ENCODE results near the gene PYGB. TPM values are rescaled to one million over a fixed set of nuclear protein-coding genes. Genes with fewer than 3 reads are reported as not detected.
A peak's percentile ranks its signal among the peaks of the same experiment; 100 is the strongest.
"Not testable (repeated sequence)": the region's sequence is repeated elsewhere in the genome, so short reads cannot be mapped to it uniquely, and the experiment has no call there.

The PYGB gene
- total RNA-seq, 1 experiment from 2014 or later, result 131 TPM

DNA sequence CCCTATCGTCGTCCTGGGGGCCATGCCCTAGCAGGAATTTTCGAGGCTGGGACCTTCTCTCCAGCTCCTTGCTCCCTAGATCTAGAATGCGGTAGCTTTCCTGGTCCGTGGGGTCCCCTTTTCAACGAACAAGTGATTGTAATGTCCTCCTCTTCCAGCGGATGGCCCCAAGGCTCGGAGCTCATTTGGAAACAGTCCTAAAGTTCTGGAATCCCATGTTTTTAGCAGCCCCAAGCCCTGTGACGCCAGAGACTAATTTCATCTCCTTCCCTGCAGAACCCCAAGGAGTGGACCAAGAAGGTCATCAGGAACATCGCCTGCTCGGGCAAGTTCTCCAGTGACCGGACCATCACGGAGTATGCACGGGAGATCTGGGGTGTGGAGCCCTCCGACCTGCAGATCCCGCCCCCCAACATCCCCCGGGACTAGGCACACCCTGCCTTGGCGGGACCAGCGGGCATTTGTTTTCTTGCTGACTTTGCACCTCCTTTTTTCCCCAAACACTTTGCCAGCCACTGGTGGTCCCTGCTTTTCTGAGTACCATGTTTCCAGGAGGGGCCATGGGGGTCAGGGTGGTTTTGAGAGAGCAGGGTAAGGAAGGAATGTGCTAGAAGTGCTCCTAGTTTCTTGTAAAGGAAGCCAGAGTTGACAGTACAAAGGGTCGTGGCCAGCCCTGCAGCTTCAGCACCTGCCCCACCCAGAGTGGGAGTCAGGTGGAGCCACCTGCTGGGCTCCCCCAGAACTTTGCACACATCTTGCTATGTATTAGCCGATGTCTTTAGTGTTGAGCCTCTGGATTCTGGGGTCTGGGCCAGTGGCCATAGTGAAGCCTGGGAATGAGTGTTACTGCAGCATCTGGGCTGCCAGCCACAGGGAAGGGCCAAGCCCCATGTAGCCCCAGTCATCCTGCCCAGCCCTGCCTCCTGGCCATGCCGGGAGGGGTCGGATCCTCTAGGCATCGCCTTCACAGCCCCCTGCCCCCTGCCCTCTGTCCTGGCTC, 48.5 kb downstream of the PYGB start:
- peak; percentile 52 for DNase-seq (ENCODE audit: low read depth)

DNA sequence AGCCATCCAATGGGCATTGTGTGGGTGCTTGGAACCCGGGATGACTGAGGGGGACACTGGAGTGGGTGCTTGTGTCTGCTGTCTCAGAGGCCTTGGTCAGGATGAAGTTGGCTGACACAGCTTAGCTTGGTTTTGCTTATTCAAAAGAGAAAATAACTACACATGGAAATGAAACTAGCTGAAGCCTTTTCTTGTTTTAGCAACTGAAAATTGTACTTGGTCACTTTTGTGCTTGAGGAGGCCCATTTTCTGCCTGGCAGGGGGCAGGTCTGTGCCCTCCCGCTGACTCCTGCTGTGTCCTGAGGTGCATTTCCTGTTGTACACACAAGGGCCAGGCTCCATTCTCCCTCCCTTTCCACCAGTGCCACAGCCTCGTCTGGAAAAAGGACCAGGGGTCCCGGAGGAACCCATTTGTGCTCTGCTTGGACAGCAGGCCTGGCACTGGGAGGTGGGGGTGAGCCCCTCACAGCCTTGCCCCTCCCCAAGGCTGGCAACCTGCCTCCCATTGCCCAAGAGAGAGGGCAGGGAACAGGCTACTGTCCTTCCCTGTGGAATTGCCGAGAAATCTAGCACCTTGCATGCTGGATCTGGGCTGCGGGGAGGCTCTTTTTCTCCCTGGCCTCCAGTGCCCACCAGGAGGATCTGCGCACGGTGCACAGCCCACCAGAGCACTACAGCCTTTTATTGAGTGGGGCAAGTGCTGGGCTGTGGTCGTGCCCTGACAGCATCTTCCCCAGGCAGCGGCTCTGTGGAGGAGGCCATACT, 49.4 kb downstream of the PYGB start:
- DNase-seq (ENCODE audit: low read depth), result no peak

DNA sequence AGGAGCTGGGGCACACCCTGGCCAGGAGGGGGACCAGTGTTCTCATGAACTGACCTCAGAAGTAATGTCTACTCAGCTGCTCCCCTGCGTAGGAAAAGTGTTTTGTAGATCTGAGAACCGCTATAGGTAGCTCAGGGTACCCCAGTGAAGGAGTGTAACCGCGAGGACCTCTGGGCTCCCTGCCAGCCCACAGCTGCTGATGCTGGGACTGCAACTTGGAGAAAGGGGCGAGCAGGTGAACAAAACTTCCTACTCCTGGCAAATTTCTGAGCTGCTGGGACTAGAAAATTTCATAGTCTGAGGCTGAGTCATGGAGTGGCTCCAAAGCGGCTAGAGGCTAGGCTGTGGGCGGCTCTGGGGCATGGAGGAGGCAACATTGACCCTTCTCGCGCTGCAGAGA, 51.9 kb downstream of the PYGB start:
- peak; percentile 86 for DNase-seq (ENCODE audit: low read depth)

DNA sequence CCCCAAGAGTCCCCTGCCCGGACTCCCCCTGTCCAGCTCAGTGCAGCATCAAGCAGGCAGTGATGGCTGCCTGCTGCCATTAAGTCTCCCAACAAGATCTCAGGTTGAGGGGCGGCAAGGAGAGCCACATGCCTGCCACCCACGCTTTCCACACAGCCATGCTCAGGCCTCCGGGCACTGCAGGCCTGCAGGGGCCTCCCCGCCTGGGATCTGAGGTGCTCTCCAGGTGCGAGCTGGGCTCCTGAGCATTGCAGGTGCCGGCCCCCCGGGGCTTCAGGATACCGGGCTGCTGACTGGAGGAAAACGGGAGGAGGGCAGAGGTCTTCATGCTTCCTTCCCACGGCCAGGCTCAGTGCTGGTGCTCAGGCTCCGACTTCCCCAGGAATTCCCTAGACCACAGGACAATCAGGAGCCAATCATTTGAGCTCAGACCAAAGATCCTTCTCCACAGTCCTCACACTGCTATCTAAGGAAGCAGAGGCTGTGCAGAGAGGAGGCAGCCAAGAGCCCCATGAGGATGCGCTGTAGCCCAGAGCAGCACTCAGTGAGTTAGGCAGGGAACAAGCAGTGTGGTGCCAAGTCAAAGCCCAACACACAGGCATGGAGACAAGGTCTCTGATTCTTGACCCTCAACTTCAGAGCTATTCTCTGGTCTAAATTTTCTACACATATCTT, 52.7 kb downstream of the PYGB start:
- peak; percentile 61 for DNase-seq (ENCODE audit: low read depth)

DNA sequence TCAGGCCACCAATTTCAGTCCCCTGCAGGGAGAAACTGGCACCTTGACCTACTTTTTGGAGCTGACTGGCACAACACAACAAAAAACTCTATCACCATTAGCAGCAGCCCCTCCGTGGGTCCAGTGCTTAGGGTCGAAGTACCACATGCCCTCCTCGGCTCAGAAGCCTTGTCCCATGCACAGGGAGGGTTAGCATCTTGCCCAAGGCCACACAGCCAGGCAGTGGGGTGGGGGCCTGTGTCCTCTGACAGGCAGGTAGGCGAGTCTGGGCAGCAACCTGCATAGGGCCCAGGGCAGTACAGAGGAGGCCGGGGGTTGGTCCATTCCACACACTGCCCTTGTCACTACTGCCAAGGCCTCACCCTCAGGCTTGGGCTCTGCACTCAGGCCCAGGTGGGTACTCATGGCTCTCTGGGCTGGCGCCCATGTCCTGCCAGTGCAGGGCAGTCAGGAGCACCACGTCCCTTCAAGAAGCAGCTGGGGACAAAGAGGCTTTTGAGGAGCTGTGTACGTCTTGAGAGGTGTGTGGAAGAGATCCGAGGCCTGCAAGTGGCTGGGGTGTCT, 53.6 kb downstream of the PYGB start:
- no peak for DNase-seq (ENCODE audit: low read depth)

DNA sequence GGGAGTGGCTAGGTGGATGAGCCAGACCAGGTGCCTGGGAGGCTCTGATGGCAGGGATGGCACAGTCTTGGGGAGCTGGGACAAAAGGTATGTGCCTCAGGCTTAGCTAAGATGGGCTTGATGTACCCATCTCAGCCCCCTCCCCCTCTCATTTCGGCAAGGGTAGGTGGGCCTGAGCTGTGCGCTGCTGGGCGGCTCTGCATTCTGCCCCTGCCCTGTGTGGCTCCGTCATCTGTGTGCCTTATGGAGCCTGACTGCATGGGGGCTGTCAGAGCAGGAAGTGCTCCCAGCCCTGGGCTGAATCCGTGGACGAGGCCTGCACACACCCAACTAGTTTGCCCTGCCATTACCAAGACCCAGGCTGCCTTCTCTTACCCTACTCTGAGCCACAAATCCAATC, 54.7 kb downstream of the PYGB start:
- DNase-seq (ENCODE audit: low read depth), result no peak

DNA sequence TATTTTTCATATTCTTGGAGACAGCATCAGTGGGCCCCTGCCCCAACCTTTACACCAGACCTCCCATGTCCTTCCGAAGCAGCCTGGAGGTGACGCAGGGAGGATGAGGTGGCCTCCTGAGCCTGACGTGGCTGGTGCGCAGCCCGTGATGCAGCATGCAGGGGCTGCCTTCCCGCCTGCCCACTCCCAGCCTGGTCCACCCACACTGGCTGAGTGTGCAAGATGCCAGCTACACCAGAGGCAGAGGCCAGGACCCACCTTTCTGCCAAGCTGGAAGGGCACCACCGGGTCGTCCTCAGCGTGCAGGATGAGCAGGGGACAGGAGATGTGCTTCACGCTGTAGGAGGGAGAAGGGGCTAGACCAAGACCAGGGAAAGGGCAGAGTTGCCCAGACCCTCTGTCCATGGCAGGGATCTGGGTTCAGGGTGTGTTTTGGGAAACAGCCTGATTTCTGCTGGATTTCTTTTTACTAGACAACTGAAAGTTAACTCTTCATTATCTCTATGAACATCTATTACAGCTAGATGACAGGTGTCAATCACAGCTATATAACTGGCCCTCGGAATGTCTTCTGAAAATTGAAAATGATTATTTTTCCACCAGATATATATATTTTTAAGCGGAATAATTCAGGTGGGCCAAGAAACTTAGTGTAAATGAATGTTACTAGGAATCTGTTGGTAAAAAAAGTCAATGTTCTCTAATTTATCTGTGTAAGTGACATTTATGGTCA, 55.6 kb downstream of the PYGB start:
- no peak for DNase-seq (ENCODE audit: low read depth)

DNA sequence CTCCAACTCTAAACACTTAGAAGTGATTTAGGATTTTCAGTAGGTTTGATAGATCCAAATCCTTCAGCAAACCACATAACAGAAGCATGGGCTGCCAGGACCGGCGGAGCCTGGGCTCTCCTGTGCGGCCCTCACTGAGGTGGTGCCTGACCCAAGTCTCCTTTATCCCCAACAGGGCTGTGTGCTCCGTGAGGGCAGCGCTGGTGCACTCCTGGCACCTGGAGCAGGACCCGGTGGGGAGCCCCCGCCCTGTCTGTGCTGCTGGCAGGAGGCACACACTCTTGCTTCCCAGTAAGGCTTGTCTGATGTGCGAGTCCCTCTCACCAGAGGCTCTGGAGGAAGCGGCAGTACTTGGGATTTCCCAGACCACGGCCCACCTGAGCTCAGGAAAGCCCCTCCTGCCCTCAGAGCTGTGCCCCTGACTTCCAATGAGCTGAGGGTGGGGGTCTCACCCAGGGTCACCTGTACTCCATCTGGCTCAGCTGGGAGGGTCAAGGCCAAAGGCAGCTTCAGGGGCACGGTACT, 56.2 kb downstream of the PYGB start:
- DNase-seq (ENCODE audit: low read depth), result no peak

DNA sequence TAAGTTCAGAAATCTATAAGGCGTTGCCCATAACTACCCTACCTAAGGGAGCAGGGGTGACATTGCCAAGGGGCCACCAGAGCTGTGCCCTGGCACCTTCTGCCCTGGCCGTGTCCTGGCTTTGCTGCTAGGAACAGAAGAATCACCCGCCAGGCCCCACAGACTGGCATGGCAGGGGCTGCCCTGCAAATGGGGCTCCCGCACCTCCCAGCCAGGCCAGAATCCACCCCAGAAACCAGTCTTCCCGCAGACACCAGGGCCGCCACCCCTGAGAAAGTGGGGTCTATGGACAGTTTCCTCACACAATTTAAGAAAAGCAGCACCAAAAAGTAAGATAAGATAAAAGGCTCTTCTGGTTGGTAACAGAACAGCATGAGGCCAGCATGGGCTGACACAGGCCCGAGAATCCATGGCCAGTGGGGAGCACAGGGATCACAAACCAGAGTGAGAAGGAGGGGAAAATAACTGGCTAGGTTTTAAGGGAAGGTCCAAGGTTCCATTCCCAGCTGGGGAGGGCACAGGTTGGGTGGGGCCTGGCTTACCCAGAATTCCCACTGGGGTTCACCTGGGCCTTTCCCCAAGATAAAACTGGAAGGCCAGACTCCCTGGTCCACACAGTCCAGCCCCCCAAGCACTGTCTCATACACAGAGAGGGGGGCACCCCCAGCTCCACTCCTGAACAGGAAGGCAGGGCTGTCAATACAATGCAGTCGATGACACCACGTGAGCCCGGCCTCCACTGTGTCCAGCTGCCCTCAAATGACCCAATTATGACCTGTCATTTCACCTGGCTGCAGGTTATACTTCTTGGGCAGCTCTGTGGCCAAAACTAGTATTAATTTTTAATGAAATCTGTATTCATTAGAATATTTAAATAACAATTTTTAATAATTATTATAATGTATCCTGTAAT, 59.4 kb downstream of the PYGB start:
- DNase-seq (ENCODE audit: low read depth), result no peak

DNA sequence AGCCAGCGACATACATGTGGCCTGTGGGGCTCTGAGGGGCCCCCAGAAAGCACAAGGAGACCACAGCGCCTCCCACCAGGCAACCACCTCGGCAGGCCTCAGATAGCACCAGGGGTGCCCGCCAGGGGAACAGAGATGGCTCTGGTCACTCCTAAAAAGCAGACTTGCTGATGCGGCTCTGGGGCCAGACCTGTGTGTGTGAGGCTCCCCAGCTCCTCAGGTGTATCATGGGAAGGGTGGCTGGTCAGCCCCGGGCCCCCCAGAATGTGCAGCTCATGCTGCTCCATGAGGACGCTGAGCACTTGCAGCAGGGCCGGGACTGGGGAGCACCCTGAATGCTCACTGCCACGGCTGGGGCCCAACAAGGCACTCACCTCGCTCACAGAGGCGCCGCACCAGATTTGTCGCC, 60.2 kb downstream of the PYGB start:
- DNase-seq (ENCODE audit: low read depth), result no peak

DNA sequence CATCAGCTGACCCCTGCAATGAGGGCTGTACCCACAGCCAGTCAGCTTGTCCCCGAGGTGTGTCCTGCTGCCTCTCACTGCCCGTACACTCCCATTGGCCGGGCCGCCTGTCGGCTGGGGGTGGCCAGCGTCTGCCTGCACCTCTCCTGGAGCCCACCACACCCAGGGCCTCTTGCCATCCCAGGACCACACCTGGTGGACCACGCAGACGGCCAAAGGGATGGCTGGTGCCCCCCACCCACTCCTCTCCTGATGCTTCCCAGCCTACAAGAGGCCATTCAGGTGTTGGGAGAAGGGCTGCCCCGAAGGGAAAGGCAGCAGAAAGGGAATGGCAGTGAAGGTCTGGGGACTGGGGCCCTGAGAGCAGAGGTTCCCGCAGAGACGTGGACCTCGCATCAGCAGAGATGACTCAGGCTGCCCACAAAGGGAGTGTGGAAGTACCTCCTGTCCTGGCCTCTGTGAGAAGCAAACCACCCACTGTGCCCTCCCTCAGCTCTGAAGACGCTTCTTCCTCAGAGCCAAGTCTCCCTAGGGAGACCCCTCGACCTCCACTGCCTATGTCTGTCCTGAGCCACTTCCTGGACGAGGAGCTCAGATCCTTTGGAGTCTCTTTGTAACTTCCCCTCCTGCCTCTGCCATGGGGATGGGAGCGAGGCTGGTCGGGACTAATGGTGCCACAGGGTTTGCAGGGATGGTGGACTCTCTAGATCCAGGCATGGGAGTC, 60.9 kb downstream of the PYGB start:
- peak; percentile 96 for DNase-seq (ENCODE audit: low read depth)

DNA sequence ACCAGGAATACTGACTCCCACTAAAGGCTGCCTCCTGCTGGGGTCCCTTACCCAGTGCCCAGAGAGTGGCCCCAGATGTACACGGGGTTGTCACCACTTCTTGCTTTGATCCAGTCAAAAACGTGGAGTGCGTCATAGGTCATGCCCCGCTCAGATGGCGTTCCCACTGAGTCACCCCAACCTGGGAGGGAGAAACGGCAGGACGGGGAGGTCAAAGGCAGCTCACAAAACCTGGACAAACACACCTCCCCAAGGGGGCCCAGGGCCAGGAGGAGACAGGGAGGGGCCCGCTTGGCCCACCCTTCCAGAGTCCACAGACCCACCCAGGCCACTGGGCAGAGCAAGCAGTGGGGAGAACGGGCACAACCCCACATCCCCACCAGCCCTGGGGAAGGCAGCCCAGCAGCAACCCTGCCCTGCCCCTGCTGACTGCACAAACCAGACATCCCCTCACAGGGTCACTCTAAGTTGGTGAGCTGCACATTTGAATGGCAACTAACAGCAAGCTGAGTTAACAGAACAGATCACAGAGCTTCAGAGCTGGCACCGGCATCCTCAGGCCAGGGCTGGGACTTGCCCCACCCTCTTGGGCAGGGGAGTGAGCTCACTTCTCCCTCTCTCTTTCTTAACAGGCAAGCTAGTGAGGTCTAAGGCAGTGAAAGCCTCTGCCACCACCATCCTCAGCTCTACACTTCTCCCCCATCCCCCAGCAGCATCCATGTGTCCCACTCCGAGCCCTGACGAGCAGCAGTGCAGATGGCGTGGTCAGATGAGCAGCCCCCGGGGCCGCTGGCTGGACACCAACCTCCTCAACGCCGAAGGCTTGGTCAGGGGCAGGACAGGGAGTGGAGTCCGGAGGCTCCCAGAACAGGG, 61.7 kb downstream of the PYGB start:
- DNase-seq (ENCODE audit: low read depth), result peak; percentile 99

DNA sequence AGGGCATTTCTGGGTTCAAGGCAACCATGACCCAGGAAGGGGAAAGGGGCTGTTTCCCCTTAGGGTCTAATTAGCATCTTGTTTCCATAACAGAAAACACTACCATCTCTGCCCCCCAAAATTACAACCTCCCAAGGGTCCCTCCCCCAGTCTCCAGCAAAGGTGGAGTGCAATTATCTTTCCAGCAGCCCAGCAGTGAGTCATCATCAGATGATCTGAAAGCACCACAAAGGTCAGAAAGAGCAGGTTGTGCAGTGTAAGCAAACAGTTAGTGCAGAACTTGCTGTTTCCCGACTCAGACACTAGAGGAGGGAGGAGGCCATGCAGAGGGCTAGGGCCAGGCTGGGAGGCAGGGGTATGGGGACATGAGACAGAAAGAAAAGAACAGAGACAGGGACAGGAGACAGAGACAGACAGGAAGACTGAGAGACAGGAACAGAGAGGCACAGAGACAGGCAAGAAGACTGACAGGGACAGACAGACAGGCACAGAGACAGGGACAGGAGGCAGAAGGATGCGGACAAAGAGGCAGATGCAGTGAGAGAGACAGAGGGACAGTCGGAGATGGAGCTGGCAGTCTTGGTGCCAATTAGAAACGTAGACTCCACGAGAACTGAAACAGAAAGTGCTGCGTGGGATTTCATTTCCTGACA, 62.5 kb downstream of the PYGB start:
- DNase-seq (ENCODE audit: low read depth), result peak; percentile 100

DNA sequence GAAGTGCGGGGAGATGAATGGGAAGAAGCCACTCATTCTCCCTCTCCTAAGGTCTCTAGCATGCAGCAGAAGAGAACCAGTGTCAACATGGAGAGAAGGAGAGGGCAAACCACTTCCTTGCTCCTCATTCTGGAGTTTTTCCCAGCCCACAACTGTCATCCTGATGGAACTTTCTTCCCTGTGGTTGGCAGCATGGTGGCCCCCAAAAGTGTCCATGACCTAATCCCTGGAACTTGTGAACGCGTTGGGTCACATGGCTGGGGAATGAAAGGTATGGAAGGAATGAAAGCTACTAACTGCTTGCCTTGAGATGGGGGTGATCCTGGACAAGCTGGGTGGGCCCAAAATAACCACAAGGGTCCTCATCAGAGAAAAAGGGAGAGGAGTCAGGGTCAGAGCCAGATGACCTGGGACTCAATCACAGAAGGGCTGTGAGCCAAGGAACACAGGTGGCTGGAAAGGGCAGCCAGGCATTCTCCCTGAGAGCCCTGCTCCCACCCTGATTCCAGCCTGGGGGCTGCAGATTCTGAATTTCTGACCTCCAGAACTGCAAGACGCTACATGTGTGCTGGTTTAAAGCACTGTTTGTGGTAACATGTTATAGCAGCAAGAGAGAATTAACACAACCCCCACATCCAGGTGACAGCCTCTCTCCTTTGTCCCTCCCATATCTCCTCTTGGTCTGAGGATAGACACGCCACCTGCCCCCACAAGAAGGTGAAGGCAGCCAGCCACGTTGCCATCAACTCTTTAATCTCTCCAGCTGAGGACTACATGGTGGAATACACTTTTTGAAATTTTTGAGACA, 63.2 kb downstream of the PYGB start:
- DNase-seq (ENCODE audit: low read depth), result peak; percentile 96

DNA sequence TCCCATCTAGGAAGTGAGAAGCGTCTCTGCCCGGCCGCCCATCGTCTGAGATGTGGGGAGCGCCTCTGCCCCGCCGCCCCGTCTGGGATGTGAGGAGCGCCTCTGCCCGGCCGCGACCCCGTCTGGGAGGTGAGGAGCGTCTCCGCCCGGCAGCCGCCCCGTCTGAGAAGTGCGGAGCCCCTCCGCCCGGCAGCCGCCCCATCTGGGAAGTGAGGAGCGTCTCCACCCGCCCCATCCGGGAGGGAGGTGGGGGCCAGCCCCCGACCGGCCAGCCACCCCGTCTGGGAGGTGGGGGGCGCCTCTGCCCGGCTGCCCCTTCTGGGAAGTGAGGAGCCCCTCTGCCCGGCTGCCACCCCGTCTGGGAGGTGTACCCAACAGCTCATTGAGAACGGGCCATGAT, 64.8 kb downstream of the PYGB start:
- not testable (repeated sequence) for DNase-seq (ENCODE audit: low read depth)

DNA sequence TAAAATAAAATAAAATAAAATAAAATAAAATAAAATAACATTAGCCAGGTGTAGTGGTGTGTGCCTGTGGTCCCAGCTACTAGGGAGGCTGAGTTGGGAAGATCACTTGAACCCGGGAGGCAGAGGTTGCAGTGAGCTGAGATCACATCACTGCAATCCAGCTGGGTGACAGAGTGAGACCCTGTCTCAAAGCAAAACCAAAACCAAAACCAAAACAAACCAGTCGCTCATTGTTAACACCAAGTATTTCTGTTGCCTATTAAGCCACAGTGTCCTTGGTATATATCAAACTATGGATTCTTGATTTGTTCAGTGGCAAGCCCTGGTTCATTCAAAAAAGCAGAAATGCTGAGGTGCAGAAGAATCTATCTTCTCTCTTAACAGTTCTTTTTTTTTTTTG, 65.7 kb downstream of the PYGB start:
- no peak for DNase-seq (ENCODE audit: low read depth)
